OCI-LY3 (cell line): Measurements from ENCODE around the gene USH2A.

Source experiments
- EZH2phosphoT487 ChIP-seq: fragments of 200-600 bp; shearing (Covaris generic); IDR thresholded peaks from 2 replicates; pipeline ENCODE4 v1.6.1; 2018; ENCODE audit warnings: antibody characterized with exemption, mixed run types, low read depth
- TF ChIP-seq, protein P1 (sequence below): fragments of 200-600, 300-600 bp; sonication (generic); IDR thresholded peaks from 2 replicates; pipeline ENCODE4 v1.5.1; 2014; ENCODE audit warnings: antibody characterized with exemption, low read length, low read depth

DNA sequence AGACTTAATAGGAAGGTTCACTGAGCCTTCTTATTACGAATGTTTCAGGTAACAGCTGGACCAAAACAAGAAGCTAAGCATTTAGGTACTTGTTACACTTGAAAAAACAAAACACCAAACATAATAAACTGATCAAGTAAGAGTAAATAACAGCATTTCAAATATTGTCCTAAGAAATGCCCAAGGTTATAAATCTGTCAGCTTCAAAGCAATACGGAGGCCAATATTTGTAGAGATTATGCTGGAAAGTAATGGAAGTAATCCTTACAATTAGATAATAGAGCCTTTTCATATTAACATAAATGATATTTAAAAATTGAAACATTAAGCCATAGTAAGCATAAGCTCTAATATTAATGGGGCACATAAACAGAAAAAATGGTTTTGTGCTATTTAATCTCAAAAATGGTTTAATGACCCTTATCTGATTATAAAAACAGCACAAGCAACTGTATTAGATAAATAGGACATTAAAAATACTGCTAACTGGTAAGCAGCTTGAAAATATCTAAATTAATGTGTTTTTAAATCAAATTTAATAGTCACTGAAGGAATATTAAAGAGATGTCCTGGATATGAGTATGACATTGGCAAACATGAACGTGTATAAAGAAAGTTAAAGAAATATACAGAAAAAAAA lies 43.0 kb upstream of the USH2A start:
- TF ChIP-seq, protein P1, sequence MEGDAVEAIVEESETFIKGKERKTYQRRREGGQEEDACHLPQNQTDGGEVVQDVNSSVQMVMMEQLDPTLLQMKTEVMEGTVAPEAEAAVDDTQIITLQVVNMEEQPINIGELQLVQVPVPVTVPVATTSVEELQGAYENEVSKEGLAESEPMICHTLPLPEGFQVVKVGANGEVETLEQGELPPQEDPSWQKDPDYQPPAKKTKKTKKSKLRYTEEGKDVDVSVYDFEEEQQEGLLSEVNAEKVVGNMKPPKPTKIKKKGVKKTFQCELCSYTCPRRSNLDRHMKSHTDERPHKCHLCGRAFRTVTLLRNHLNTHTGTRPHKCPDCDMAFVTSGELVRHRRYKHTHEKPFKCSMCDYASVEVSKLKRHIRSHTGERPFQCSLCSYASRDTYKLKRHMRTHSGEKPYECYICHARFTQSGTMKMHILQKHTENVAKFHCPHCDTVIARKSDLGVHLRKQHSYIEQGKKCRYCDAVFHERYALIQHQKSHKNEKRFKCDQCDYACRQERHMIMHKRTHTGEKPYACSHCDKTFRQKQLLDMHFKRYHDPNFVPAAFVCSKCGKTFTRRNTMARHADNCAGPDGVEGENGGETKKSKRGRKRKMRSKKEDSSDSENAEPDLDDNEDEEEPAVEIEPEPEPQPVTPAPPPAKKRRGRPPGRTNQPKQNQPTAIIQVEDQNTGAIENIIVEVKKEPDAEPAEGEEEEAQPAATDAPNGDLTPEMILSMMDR, result no peak
- no peak for TF ChIP-seq EZH2phosphoT487
